DOHH2 (cell line): ENCODE data around the gene FREM2.

Experiments used
- H3F3A ChIP-seq: fragments of 200-600 bp; sonication (generic), shearing (Covaris generic); 2 replicates; pipeline ENCODE4 v1.6.0; 2016; ENCODE audit warnings: antibody characterized with exemption, mild to moderate bottlenecking; ENCODE audit not compliant: control insufficient read depth, insufficient read depth
- H3K27ac ChIP-seq: fragments of 200-600 bp; sonication (generic); 2 replicates; pipeline ENCODE4 v1.5.1; 2014; ENCODE audit warnings: low read depth, mild to moderate bottlenecking, low read length, moderate library complexity
- H3K27me3 ChIP-seq: fragments of 200-600 bp; sonication (generic); 2 replicates; pipeline ENCODE4 v1.6.1; 2014; ENCODE audit warnings: mild to moderate bottlenecking, low read length, mixed read lengths; ENCODE audit not compliant: control insufficient read depth
- H3K36me3 ChIP-seq: fragments of 200-600 bp; sonication (generic); 2 replicates; pipeline ENCODE4 v1.6.1; 2014; ENCODE audit warnings: mild to moderate bottlenecking, low read length, moderate library complexity, mixed read lengths; ENCODE audit not compliant: control insufficient read depth
- H3K4me1 ChIP-seq: fragments of 200-600 bp; sonication (generic); 2 replicates; pipeline ENCODE4 v1.6.1; 2014; ENCODE audit warnings: mild to moderate bottlenecking, low read length, mixed read lengths; ENCODE audit not compliant: control insufficient read depth
- H3K4me2 ChIP-seq: fragments of 200-600 bp; sonication (generic); 2 replicates; pipeline ENCODE4 v1.6.0; 2014; ENCODE audit warnings: mild to moderate bottlenecking, low read length, moderate library complexity
- H3K4me3 ChIP-seq: fragments of 200-600 bp; sonication (generic); 2 replicates; pipeline ENCODE4 v1.5.1; 2014; ENCODE audit warnings: mild to moderate bottlenecking, low read length, mixed read lengths
- H3K79me2 ChIP-seq: fragments of 200-600 bp; sonication (generic); 2 replicates; pipeline ENCODE4 v1.6.1; 2014; ENCODE audit warnings: mild to moderate bottlenecking, low read length, mixed read lengths; ENCODE audit not compliant: control insufficient read depth
- H3K9me2 ChIP-seq: fragments of 200-600 bp; sonication (generic); replicated peaks from 2 replicates; pipeline ENCODE4 v1.6.1; 2014; ENCODE audit warnings: mild to moderate bottlenecking, low read length, mixed read lengths; ENCODE audit not compliant: control insufficient read depth
- H3K9me3 ChIP-seq: fragments of 200-600 bp; sonication (generic); 2 replicates; pipeline ENCODE4 v1.6.1; 2014; ENCODE audit warnings: antibody characterized with exemption, low read length, mixed read lengths; ENCODE audit not compliant: control insufficient read depth, insufficient read depth
- H4K20me1 ChIP-seq: fragments of 200-600 bp; sonication (generic); 2 replicates; pipeline ENCODE4 v1.6.0; 2014; ENCODE audit warnings: low read depth, mild to moderate bottlenecking, antibody characterized with exemption, low read length, moderate library complexity; ENCODE audit not compliant: control insufficient read depth, insufficient read depth
- EZH2phosphoT487 ChIP-seq: fragments of 200-600 bp; sonication (generic); IDR thresholded peaks from 2 replicates; pipeline ENCODE4 v1.6.1; 2017; ENCODE audit warnings: borderline replicate concordance, mild to moderate bottlenecking, antibody characterized with exemption, low read length, moderate library complexity, mixed read lengths
- TF ChIP-seq, protein P1 (sequence below): fragments of 200-600 bp; sonication (generic); IDR thresholded peaks from one replicate; pipeline ENCODE4 v1.5.1; 2014; ENCODE audit warnings: antibody characterized with exemption, mild to moderate bottlenecking, low read depth, low read length; ENCODE audit not compliant: poor library complexity, severe bottlenecking

The FREM2 gene

GRCh38 chr13:38703255-38703654, 16.4 kb downstream of the FREM2 start:
- Histone ChIP-seq H3K4me2 (no peak overlapping the region), H3K79me2 (no peaks in the 10 kb centered on the region), H3K9me3 (no peaks in the 10 kb centered on the region), H3K27me3 (no peaks in the 10 kb centered on the region), H3F3A (no peaks in the 10 kb centered on the region), H3K27ac (no peak overlapping the region), H3K36me3 (no peaks in the 10 kb centered on the region), H3K4me3 (no peak overlapping the region), H3K9me2 (no peaks in the 10 kb centered on the region), H3K4me1 (no peaks in the 10 kb centered on the region), H4K20me1 (no peaks in the 10 kb centered on the region)
- no peak for TF ChIP-seq EZH2phosphoT487
- TF ChIP-seq, protein P1, sequence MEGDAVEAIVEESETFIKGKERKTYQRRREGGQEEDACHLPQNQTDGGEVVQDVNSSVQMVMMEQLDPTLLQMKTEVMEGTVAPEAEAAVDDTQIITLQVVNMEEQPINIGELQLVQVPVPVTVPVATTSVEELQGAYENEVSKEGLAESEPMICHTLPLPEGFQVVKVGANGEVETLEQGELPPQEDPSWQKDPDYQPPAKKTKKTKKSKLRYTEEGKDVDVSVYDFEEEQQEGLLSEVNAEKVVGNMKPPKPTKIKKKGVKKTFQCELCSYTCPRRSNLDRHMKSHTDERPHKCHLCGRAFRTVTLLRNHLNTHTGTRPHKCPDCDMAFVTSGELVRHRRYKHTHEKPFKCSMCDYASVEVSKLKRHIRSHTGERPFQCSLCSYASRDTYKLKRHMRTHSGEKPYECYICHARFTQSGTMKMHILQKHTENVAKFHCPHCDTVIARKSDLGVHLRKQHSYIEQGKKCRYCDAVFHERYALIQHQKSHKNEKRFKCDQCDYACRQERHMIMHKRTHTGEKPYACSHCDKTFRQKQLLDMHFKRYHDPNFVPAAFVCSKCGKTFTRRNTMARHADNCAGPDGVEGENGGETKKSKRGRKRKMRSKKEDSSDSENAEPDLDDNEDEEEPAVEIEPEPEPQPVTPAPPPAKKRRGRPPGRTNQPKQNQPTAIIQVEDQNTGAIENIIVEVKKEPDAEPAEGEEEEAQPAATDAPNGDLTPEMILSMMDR, result no peak

GRCh38 chr13:38705365-38705764, 18.5 kb downstream of the FREM2 start:
- TF ChIP-seq EZH2phosphoT487, result no peak
- TF ChIP-seq, protein P1, result no peak
- H3K79me2 ChIP-seq, result no peaks in the 10 kb centered on the region
- H3K36me3 ChIP-seq, result no peaks in the 10 kb centered on the region
- no peaks in the 10 kb centered on the region for H3K9me3 ChIP-seq
- no peaks in the 10 kb centered on the region for H3K4me1 ChIP-seq
- H3K4me3 ChIP-seq, result no peak overlapping the region
- H3K9me2 ChIP-seq, result no peaks in the 10 kb centered on the region
- no peaks in the 10 kb centered on the region for H3F3A ChIP-seq
- H3K27ac ChIP-seq, result no peak overlapping the region
- no peaks in the 10 kb centered on the region for H3K27me3 ChIP-seq
- no peaks in the 10 kb centered on the region for H4K20me1 ChIP-seq
- H3K4me2 ChIP-seq, result no peak overlapping the region

- no peaks in the 10 kb centered on the region for H3K9me3 ChIP-seq
- H3K4me2 ChIP-seq, result no peak overlapping the region
- H3F3A ChIP-seq, result no peaks in the 10 kb centered on the region
- no peak overlapping the region for H3K4me3 ChIP-seq
- H3K79me2 ChIP-seq, result no peaks in the 10 kb centered on the region
- no peak for TF ChIP-seq EZH2phosphoT487
- TF ChIP-seq, protein P1, result no peak
- H3K9me2 ChIP-seq, result no peaks in the 10 kb centered on the region
- H3K27me3 ChIP-seq, result no peaks in the 10 kb centered on the region
- no peaks in the 10 kb centered on the region for H3K36me3 ChIP-seq
- H3K4me1 ChIP-seq, result no peaks in the 10 kb centered on the region
- H3K27ac ChIP-seq, result no peak overlapping the region
- H4K20me1 ChIP-seq, result no peaks in the 10 kb centered on the region
These were observed 20.6 kb downstream of the FREM2 start for GRCh38 chr13:38707460-38707859.

- Histone ChIP-seq H3K27ac (no peak overlapping the region), H3K36me3 (no peaks in the 10 kb centered on the region), H3K4me2 (no peak overlapping the region)
These were observed 26.2 kb downstream of the FREM2 start for GRCh38 chr13:38713046-38713445.

More at GRCh38 chr13:38713046-38713445, 26.2 kb downstream of the FREM2 start:
- Histone ChIP-seq H3K4me1 (no peaks in the 10 kb centered on the region), H3K9me3 (no peaks in the 10 kb centered on the region), H3K79me2 (no peaks in the 10 kb centered on the region), H4K20me1 (no peaks in the 10 kb centered on the region), H3F3A (no peaks in the 10 kb centered on the region), H3K9me2 (no peaks in the 10 kb centered on the region), H3K4me3 (no peak overlapping the region), H3K27me3 (no peaks in the 10 kb centered on the region)
- TF ChIP-seq EZH2phosphoT487, result no peak
- TF ChIP-seq, protein P1, result no peak
